OCI-LY7 (cell line): Measurements from ENCODE around the gene SLC39A10.

Source experiments
- EZH2phosphoT487 ChIP-seq: fragments of 200-600 bp; sonication (generic); IDR thresholded peaks from 2 replicates; pipeline ENCODE4 v1.6.1; 2018; ENCODE audit warnings: low read depth, borderline replicate concordance, mild to moderate bottlenecking, mixed run types, antibody characterized with exemption, low read length, moderate library complexity, mixed read lengths
- TF ChIP-seq, protein P1 (sequence below): fragments of 200-600 bp; sonication (generic); conservative IDR thresholded peaks from 2 replicates; pipeline ENCODE4 v1.5.1; 2014; ENCODE audit warnings: mild to moderate bottlenecking, antibody characterized with exemption, low read length, moderate library complexity, mixed read lengths

- TF ChIP-seq, protein P1, sequence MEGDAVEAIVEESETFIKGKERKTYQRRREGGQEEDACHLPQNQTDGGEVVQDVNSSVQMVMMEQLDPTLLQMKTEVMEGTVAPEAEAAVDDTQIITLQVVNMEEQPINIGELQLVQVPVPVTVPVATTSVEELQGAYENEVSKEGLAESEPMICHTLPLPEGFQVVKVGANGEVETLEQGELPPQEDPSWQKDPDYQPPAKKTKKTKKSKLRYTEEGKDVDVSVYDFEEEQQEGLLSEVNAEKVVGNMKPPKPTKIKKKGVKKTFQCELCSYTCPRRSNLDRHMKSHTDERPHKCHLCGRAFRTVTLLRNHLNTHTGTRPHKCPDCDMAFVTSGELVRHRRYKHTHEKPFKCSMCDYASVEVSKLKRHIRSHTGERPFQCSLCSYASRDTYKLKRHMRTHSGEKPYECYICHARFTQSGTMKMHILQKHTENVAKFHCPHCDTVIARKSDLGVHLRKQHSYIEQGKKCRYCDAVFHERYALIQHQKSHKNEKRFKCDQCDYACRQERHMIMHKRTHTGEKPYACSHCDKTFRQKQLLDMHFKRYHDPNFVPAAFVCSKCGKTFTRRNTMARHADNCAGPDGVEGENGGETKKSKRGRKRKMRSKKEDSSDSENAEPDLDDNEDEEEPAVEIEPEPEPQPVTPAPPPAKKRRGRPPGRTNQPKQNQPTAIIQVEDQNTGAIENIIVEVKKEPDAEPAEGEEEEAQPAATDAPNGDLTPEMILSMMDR: no peak
- no peak for TF ChIP-seq EZH2phosphoT487
Observed at GRCh38 chr2:195768431-195768830, 111.4 kb downstream of the SLC39A10 start.
